Peyer's patch (tissue), 4 donors: ENCODE measurements around the gene LHX3.

ENCODE experiments used
- POLR2A ChIP-seq, 2 donors: fragments of 450-650 bp; IDR thresholded peaks; one replicate each; pipeline ENCODE4 v1.5.1; 2017; ENCODE audit warnings: antibody characterized with exemption in 2 of 2, mild to moderate bottlenecking in 2 of 2, moderate library complexity in 2 of 2
- TF ChIP-seq, protein P1 (sequence below), 6 experiments: fragments of 450-650 bp in 4 of 6; fragments of 200-600 bp in 2 of 6; sonication (generic) in 1 of 6; IDR thresholded peaks; one replicate each; pipeline ENCODE4 v1.5.1; 2017 to 2019; ENCODE audit warnings: antibody characterized with exemption in 6 of 6, mild to moderate bottlenecking in 3 of 6, moderate library complexity in 1 of 6

DNA sequence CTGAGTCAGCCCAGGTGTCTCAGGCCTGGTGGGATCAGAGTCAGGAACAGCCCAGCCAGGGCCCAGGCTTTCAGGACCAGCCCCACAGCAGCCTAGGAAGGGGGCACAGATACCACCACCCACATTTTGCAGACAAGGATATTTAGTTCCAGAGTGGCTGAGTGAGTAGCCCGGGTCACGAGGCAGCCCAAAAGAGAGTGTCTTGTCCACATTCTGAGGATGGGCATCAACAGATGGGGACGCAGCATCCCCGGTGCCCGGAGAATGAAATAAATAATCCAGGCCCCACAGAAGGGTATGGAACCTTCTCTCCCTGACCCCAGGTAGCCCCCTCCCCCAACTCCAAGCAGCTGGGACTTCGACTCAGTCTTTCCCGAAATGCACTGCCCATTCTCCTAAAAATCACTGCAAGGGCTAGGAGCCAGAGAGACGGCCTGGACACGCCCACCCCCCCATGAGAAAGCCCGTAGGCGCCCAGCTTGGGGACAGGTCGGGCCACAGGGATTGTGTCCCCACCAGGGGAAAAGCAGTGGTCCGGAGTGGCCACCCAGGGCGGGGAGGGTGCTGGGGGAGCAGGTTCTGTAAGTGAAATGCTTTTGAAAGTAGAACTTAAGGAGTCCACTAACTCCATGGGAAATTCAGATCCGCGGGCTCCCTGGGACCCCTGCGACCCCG, 6.9 kb downstream of the LHX3 start:
- TF ChIP-seq POLR2A (IDR thresholded peaks at IDR 0.05): no peak
- TF ChIP-seq, protein P1, sequence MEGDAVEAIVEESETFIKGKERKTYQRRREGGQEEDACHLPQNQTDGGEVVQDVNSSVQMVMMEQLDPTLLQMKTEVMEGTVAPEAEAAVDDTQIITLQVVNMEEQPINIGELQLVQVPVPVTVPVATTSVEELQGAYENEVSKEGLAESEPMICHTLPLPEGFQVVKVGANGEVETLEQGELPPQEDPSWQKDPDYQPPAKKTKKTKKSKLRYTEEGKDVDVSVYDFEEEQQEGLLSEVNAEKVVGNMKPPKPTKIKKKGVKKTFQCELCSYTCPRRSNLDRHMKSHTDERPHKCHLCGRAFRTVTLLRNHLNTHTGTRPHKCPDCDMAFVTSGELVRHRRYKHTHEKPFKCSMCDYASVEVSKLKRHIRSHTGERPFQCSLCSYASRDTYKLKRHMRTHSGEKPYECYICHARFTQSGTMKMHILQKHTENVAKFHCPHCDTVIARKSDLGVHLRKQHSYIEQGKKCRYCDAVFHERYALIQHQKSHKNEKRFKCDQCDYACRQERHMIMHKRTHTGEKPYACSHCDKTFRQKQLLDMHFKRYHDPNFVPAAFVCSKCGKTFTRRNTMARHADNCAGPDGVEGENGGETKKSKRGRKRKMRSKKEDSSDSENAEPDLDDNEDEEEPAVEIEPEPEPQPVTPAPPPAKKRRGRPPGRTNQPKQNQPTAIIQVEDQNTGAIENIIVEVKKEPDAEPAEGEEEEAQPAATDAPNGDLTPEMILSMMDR (IDR thresholded peaks at IDR 0.05): no peak
